Measurements from ENCODE around the gene FMR1NB.

Gene FMR1NB

DNA sequence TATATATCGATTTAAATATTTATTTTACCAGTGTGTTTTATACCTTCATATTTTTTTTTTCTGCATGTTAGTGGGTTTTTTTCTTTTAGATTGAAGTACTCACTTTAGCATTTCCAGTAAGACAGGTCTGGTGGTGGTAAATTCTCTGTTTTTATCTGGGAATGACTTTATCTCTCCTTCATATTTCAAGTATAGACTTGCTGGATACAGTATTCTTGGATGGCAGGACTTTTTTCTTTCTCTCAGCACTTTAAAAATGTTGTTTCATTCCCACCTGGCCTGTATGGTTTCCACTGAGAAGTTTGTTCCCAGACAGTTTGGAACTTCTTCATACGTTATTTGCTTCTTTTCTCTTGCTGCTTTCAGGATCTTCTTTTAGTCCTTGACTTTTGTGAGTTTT is 86.1 kb downstream of the FMR1NB start:
- no peak overlapping the region for H3K27ac ChIP-seq
- TF ChIP-seq, protein P1, sequence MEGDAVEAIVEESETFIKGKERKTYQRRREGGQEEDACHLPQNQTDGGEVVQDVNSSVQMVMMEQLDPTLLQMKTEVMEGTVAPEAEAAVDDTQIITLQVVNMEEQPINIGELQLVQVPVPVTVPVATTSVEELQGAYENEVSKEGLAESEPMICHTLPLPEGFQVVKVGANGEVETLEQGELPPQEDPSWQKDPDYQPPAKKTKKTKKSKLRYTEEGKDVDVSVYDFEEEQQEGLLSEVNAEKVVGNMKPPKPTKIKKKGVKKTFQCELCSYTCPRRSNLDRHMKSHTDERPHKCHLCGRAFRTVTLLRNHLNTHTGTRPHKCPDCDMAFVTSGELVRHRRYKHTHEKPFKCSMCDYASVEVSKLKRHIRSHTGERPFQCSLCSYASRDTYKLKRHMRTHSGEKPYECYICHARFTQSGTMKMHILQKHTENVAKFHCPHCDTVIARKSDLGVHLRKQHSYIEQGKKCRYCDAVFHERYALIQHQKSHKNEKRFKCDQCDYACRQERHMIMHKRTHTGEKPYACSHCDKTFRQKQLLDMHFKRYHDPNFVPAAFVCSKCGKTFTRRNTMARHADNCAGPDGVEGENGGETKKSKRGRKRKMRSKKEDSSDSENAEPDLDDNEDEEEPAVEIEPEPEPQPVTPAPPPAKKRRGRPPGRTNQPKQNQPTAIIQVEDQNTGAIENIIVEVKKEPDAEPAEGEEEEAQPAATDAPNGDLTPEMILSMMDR (IDR thresholded peaks at IDR 0.05), result no peak
- no peak for DNase-seq (ENCODE audit: low spot score)
- no peak overlapping the region for H3K4me3 ChIP-seq

DNA sequence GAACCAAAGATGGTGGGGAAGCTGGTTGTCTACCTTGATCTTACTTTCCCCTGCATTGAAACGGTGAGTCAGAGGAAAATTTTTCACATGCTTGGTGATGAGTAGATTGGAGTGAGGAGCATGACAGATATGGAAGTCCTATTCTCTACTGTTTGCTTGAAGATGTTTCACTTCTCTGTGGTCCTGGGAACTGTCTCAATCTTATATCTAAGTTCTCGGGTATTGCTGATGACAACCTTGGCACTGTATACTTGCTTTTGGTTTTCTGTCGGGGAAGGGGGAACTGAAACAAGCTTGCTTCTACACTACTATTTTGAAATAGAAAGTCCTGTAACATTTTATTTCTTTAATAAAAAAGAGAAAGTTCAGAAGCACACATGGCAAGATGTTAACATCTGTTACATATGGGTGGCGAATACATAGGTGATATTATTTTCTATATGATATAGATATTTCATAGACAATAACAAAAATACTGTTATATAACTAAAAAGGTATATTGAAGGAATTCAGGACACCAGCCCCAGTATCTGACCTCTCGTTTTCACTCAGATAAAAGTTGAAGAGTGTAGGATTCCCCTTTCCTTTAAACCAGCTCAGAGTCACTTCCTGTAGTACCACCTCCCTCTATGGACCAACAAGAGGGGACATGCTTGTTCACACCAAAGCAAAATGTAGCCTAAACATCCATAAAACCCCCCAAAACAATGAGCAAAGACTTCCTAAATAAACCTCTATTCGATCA is 88.8 kb downstream of the FMR1NB start:
- Histone ChIP-seq H3K4me3 (no peak overlapping the region), H3K27ac (no peak overlapping the region)
- TF ChIP-seq, protein P1 (IDR thresholded peaks at IDR 0.05), result no peak
- DNase-seq (ENCODE audit: low spot score), result no peak

DNA sequence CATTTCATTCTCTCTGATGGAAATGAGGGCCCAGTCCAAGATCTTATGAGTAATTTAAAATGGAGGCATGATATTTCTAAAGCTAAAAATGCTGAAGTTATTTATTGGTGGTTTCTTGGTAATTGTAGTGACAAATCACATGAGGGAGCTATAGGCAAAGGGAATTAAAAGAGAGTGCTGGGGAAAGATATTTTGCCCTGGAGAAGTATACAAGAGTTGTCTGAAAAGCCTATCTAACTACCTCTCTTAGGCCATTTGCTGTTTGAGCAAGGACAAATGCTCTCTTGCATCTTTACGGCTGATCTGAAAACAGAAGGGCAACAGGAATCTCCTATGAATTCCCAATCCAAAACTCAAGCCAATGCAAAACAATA is 89.4 kb downstream of the FMR1NB start:
- Histone ChIP-seq H3K27ac (no peak overlapping the region), H3K4me3 (no peak overlapping the region)
- DNase-seq (ENCODE audit: low spot score), result no peak
- TF ChIP-seq, protein P1 (IDR thresholded peaks at IDR 0.05), result no peak

Data from coronary artery (tissue), 2 donors.